Neural progenitor cell (in vitro differentiated cells): ENCODE results near the gene ARHGEF6. TPM values are rescaled to one million over a fixed set of nuclear protein-coding genes. Genes with fewer than 3 reads are reported as not detected.

Source experiments
- DNase-seq: peaks from one replicate; pipeline ENCODE4 v3.0.0-alpha.2; 2016; ENCODE audit warnings: low spot score
- H2AFZ ChIP-seq: fragments of 200-600 bp; sonication (generic); replicated peaks from 2 replicates; pipeline ENCODE4 v1.6.1; 2016; ENCODE audit warnings: antibody characterized with exemption
- H3F3A ChIP-seq: fragments of 200-600 bp; sonication (generic); 2 replicates; pipeline ENCODE4 v1.6.1; 2016; ENCODE audit warnings: antibody characterized with exemption, low read depth
- H3K27ac ChIP-seq: fragments of 200-600 bp; sonication (generic); 2 replicates; pipeline ENCODE4 v1.5.1; 2016; ENCODE audit warnings: mild to moderate bottlenecking
- H3K27me3 ChIP-seq: fragments of 200-600 bp; sonication (generic); 2 replicates; pipeline ENCODE4 v1.6.1; 2016; ENCODE audit warnings: mild to moderate bottlenecking, moderate library complexity
- H3K36me3 ChIP-seq: fragments of 200-600 bp; sonication (generic); 2 replicates; pipeline ENCODE4 v1.5.1; 2016
- H3K4me1 ChIP-seq: fragments of 200-600 bp; sonication (generic); 2 replicates; pipeline ENCODE4 v1.6.1; 2016; ENCODE audit warnings: mixed run types
- H3K4me2 ChIP-seq: fragments of 200-600 bp; sonication (generic); 2 replicates; pipeline ENCODE4 v1.6.1; 2016
- H3K4me3 ChIP-seq: fragments of 200-600 bp; sonication (generic); 2 replicates; pipeline ENCODE4 v1.5.1; 2016
- H3K79me2 ChIP-seq: fragments of 200-600 bp; sonication (generic); 2 replicates; pipeline ENCODE4 v1.6.1; 2016; ENCODE audit warnings: low read depth
- H3K9ac ChIP-seq: fragments of 200-600 bp; sonication (generic); 2 replicates; pipeline ENCODE4 v1.6.1; 2016
- H3K9me3 ChIP-seq: fragments of 200-600 bp; sonication (generic); 2 replicates; pipeline ENCODE4 v1.5.1; 2016; ENCODE audit warnings: low read depth
- H4K20me1 ChIP-seq: fragments of 200-600 bp; sonication (generic); 2 replicates; pipeline ENCODE4 v1.6.1; 2016; ENCODE audit warnings: low read depth
- H3K27ac Mint-ChIP-seq: 3 replicates; pipeline ENCODE4 v1.8.0; 2021; ENCODE audit warnings: mixed read lengths
- H3K27me3 Mint-ChIP-seq: 2 replicates; pipeline ENCODE4 v1.8.0; 2022; ENCODE audit warnings: low read depth, mild to moderate bottlenecking, inconsistent platforms, moderate library complexity, mixed read lengths; ENCODE audit not compliant: insufficient read depth
- H3K36me3 Mint-ChIP-seq: 3 replicates; pipeline ENCODE4 v1.8.0; 2021; ENCODE audit warnings: mixed read lengths
- H3K4me1 Mint-ChIP-seq: 3 replicates; pipeline ENCODE4 v1.8.0; 2021; ENCODE audit warnings: mixed read lengths
- H3K4me3 Mint-ChIP-seq: 3 replicates; pipeline ENCODE4 v1.8.0; 2021; ENCODE audit warnings: mild to moderate bottlenecking, moderate library complexity, mixed read lengths
- H3K9me3 Mint-ChIP-seq: 3 replicates; pipeline ENCODE4 v1.8.0; 2020; ENCODE audit warnings: mixed read lengths
- EZH2 ChIP-seq: fragments of 200-600 bp; sonication (generic); IDR thresholded peaks from 2 replicates; pipeline ENCODE4 v1.6.1; 2017; ENCODE audit warnings: antibody characterized with exemption, mild to moderate bottlenecking, moderate library complexity
- EZH2phosphoT487 ChIP-seq: fragments of 200-600 bp; sonication (generic); IDR thresholded peaks from 2 replicates; pipeline ENCODE4 v1.6.1; 2017; ENCODE audit warnings: antibody characterized with exemption
- total RNA-seq: library from RNA; depleted of rRNA; stranded (reverse); fragments of >200 nt; gene quantifications from 2 replicates; pipeline ENCODE4 v1.2.3, GENCODE V29; 2015; ENCODE audit warnings: low replicate concordance
- TF ChIP-seq, protein P1 (sequence below): fragments of 200-600 bp; sonication (generic); IDR thresholded peaks from 2 replicates; pipeline ENCODE4 v1.5.1; 2017; ENCODE audit warnings: antibody characterized with exemption, mild to moderate bottlenecking

The ARHGEF6 gene
- total RNA-seq, 1 donor from 2014 or later, result 3.2 TPM

DNA sequence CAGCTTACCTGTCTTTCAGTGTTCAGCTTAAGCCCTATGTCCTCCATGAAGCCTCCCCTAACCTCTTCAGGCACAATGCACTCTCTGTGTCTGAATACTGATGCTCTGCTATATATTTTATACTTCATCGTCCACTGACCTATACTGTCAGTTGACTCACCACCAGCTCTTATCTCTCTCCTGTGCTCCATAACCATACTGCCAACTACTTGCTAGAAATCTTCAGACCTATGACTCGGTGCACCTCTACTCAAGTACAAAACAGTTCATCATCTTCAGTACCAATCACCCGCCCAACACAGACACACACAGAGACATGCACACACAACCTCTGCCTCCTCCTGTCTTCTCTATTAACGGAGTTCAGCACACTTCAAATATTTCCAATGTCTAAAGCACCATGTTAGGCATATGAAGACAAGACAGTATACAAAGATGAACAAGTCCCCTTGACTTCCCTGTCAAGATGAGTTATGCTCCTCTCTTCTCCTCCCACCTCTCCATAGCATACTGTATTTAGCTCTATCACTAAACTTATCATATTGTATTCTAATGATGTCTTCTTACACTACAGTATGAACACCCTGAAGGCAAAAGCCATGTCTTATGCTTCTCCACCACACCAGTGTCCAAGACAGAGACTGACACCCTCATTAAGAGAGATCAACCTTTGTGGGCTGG lies 42.5 kb downstream of the ARHGEF6 start:
- no peak overlapping the region for H3K4me3 ChIP-seq
- no peaks in the 10 kb centered on the region for H3K27me3 ChIP-seq
- Mint-ChIP-seq H3K27ac (no peak overlapping the region), H3K4me1 (peaks cover 9% of the 10 kb centered on the region), H3K9me3 (peaks cover 3% of the 10 kb centered on the region), H3K4me3 (no peak overlapping the region), H3K27me3 (no peaks in the 10 kb centered on the region), H3K36me3 (no peaks in the 10 kb centered on the region)
- H3K4me2 ChIP-seq, result no peak overlapping the region
- H3K9me3 ChIP-seq, result no peaks in the 10 kb centered on the region
- no peaks in the 10 kb centered on the region for H3F3A ChIP-seq
- H3K79me2 ChIP-seq, result no peaks in the 10 kb centered on the region
- TF ChIP-seq, protein P1, sequence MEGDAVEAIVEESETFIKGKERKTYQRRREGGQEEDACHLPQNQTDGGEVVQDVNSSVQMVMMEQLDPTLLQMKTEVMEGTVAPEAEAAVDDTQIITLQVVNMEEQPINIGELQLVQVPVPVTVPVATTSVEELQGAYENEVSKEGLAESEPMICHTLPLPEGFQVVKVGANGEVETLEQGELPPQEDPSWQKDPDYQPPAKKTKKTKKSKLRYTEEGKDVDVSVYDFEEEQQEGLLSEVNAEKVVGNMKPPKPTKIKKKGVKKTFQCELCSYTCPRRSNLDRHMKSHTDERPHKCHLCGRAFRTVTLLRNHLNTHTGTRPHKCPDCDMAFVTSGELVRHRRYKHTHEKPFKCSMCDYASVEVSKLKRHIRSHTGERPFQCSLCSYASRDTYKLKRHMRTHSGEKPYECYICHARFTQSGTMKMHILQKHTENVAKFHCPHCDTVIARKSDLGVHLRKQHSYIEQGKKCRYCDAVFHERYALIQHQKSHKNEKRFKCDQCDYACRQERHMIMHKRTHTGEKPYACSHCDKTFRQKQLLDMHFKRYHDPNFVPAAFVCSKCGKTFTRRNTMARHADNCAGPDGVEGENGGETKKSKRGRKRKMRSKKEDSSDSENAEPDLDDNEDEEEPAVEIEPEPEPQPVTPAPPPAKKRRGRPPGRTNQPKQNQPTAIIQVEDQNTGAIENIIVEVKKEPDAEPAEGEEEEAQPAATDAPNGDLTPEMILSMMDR, result no peak
- no peak for TF ChIP-seq EZH2
- no peak for TF ChIP-seq EZH2phosphoT487
- H4K20me1 ChIP-seq, result no peaks in the 10 kb centered on the region
- H3K9ac ChIP-seq, result no peak overlapping the region
- no peaks in the 10 kb centered on the region for H3K36me3 ChIP-seq
- H3K27ac ChIP-seq, result no peak overlapping the region
- DNase-seq, result no peak
- H2AFZ ChIP-seq, result no peak overlapping the region
- no peaks in the 10 kb centered on the region for H3K4me1 ChIP-seq

DNA sequence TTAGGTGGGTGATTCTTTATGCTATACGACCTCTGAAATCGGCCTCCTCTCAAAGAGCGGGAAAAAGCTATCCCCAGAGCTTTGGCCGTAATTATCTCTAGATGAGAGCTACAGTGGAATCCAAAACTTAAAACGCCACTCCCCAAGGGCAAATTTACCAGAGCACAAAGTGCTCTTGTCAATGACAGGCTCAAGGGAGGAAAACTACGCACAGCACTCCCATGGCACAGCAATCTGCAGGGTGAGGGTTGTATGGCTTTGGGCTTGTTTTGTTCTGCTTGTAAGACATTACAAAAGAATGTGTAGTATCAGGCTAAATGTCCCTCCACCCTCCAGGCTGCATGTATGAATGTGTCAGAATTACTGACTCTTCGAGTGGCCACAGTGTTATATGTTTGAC lies 44.0 kb downstream of the ARHGEF6 start:
- Mint-ChIP-seq H3K4me1 (peaks cover 9% of the 10 kb centered on the region), H3K27me3 (no peaks in the 10 kb centered on the region)
- DNase-seq, result no peak

DNA sequence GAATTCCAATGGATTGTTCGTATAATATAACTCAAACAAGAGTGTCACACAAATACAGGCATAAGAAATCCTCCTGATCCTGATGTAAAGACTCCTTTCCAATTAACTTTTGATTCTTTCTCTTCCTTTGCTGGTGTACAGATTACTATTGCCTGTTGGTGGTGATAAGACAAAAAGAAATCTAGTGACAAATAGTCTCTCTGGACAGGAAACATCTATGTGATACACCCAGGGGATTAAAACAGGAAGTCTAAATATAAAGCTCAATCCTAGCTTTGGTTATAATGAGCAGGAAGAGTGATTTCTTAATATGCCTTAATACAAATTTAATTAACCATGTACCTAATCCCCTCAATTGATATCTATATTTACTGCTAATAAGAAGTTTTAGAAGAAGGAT lies 45.1 kb downstream of the ARHGEF6 start:
- H3K9ac ChIP-seq, result no peak overlapping the region
- H3K4me3 Mint-ChIP-seq, result no peak overlapping the region
- TF ChIP-seq, protein P1, result no peak
- TF ChIP-seq EZH2 (no peak), EZH2phosphoT487 (no peak)
- no peaks in the 10 kb centered on the region for H3F3A ChIP-seq
- H3K27ac Mint-ChIP-seq, result no peak overlapping the region
- no peaks in the 10 kb centered on the region for H3K27me3 Mint-ChIP-seq
- H3K4me1 ChIP-seq, result no peaks in the 10 kb centered on the region
- no peaks in the 10 kb centered on the region for H4K20me1 ChIP-seq
- DNase-seq, result no peak
- H3K4me3 ChIP-seq, result no peak overlapping the region
- H3K36me3 Mint-ChIP-seq, result no peaks in the 10 kb centered on the region
- peaks cover 3% of the 10 kb centered on the region for H3K9me3 Mint-ChIP-seq
- H3K27ac ChIP-seq, result no peak overlapping the region
- no peaks in the 10 kb centered on the region for H3K79me2 ChIP-seq
- peaks cover 9% of the 10 kb centered on the region for H3K4me1 Mint-ChIP-seq
- no peaks in the 10 kb centered on the region for H3K36me3 ChIP-seq
- no peaks in the 10 kb centered on the region for H3K9me3 ChIP-seq
- no peak overlapping the region for H3K4me2 ChIP-seq
- H2AFZ ChIP-seq, result no peak overlapping the region
- H3K27me3 ChIP-seq, result no peaks in the 10 kb centered on the region

More for the DNA sequence above, 44.0 kb downstream of the ARHGEF6 start:
- no peaks in the 10 kb centered on the region for H3F3A ChIP-seq
- H3K27ac ChIP-seq, result no peak overlapping the region
- H3K9me3 ChIP-seq, result no peaks in the 10 kb centered on the region
- Mint-ChIP-seq H3K4me3 (no peak overlapping the region), H3K27ac (no peak overlapping the region), H3K36me3 (no peaks in the 10 kb centered on the region), H3K9me3 (peaks cover 3% of the 10 kb centered on the region)
- H2AFZ ChIP-seq, result no peak overlapping the region
- no peak overlapping the region for H3K4me2 ChIP-seq
- H3K4me3 ChIP-seq, result no peak overlapping the region
- no peaks in the 10 kb centered on the region for H3K4me1 ChIP-seq
- H4K20me1 ChIP-seq, result no peaks in the 10 kb centered on the region
- TF ChIP-seq EZH2phosphoT487 (no peak), EZH2 (no peak)
- TF ChIP-seq, protein P1, result no peak
- no peak overlapping the region for H3K9ac ChIP-seq
- no peaks in the 10 kb centered on the region for H3K27me3 ChIP-seq
- H3K36me3 ChIP-seq, result no peaks in the 10 kb centered on the region
- H3K79me2 ChIP-seq, result no peaks in the 10 kb centered on the region
